Measurements from ENCODE around the gene HBS1L.

DNA sequence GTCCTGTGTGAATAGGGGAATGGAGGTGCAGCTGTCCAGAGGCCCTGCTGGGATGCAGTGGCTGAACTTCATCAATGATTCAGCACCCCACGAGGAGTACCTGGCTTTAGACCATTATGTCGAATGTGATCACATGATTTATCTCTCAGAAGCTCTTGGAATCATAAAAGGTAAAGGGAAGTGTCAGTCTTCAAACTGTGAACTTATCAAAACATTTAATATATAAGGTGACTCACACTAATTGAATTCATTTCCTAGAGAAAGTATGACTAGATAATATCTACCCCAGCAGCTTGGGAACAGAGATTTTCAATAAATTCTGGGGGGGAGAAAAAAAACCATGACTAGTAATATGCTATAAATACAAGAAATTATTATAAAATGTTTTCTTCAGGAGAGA is 134.2 kb downstream of the HBS1L start:
- TF ChIP-seq, protein P1, sequence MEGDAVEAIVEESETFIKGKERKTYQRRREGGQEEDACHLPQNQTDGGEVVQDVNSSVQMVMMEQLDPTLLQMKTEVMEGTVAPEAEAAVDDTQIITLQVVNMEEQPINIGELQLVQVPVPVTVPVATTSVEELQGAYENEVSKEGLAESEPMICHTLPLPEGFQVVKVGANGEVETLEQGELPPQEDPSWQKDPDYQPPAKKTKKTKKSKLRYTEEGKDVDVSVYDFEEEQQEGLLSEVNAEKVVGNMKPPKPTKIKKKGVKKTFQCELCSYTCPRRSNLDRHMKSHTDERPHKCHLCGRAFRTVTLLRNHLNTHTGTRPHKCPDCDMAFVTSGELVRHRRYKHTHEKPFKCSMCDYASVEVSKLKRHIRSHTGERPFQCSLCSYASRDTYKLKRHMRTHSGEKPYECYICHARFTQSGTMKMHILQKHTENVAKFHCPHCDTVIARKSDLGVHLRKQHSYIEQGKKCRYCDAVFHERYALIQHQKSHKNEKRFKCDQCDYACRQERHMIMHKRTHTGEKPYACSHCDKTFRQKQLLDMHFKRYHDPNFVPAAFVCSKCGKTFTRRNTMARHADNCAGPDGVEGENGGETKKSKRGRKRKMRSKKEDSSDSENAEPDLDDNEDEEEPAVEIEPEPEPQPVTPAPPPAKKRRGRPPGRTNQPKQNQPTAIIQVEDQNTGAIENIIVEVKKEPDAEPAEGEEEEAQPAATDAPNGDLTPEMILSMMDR (IDR thresholded peaks at IDR 0.05): no peak
- TF ChIP-seq POLR2A (IDR thresholded peaks at IDR 0.05): no peak

All from body of pancreas (tissue), 4 donors.